Stimulated activated CD4-positive, alpha-beta T cell treated with anti-CD3 and anti-CD28 coated beads, Interleukin-4, amount 100 ng/mL, for 24 hours (primary cell): ENCODE results near the gene CFAP410.
"Not testable (repeated sequence)": the region's sequence is repeated elsewhere in the genome, so short reads cannot be mapped to it uniquely, and the experiment has no call there.

Experiments
- DNase-seq: peaks from one replicate; pipeline ENCODE4 v3.0.0-alpha.2; 2020

Gene CFAP410

DNA sequence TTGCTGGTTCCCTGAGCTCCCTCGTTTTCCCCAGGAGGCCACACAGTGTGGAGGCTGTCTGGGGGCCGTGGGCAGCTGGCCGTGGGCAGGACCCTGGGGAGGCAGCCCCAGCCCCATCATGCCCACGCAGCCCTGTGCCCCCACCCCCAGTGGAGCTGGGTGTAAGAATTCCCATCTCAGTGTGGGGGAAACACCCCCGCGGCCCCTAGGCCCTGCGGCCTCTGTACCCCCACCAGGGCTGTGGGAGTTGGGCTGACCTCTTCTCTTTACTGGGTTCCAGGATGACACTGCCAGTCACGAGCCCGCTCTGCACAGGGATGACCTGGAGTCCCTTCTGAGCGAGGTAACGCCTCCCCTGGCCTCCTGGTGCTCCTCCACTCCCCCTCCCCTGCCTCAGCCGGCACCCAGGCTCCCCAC is 43.1 kb downstream of the CFAP410 start:
- no peak for DNase-seq

DNA sequence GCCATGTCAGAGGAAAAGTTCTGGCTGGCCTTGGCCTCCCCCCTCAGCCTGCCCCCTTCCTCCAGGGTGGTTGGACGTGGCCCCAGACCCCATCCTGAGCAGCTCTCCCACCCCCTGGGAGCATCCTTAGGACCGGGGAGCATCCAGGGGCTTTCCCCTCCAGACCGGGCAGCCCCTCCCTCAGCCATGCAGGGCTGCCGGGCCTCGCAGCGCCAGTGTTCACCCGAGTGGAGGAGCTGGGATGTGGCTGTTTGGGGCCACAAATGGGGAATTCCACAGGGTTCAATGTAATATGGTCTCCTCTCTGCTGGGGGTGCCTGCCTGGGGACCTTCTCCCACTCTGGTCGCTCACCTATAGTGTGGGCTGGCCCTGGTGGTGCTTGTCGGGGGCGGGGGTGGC is 43.5 kb downstream of the CFAP410 start:
- DNase-seq: no peak

DNA sequence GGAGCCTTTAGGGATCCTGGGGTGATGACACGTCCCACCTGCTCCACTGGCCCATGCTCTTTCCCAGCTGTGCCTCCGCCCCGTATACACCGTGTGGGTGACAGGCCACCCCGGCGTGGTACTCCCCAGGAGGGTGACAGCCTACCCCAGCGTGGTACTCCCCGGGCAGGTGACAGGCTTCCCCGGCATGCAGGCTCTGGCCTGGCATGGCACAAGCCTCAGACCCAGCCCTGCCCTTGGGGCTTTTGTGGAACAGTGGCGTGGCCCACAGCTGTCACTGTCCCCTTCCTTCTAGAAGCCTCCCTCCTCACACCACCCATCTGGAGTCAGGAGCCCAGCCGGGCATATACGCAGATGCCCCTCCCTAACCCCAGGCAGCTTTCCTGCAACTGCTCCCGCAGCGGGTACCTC is 44.0 kb downstream of the CFAP410 start:
- no peak for DNase-seq

DNA sequence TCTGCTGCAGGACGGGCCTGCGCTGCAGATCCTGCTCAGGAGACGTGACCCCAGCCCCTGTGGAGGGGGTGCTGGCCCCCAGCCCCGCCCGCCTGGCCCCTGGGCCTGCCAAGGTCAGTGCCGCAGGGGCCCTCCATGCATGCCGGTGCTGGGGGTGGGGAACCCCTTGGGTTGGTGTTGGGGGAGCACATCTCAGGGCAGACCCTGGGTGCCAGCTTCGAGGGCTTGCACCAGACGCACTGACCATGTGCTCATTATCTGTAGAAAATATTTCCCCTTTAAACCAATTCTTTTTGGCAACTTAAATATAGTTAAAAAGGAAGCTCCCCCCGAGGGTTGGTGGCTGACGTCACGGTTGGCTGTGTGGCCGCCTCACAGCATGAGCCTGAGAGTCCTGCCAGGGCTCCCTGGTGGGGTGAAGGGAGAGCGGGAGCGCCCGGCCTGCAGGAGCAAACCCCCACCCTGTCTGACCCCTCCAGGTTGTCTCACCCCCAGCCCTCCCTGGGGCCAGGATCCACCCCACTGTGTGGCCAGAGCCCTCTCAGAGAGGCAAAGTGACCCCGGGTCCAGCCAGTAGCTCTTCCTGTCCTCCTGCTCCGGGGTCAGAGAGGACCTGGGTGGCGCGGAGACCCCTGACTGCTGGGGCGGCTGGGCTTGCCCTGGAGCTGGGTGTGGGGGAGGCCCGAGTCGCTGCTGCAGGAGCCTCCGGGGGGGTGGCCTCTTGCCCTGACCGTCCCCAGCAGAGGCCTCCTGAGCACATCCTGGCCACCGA is 44.6 kb downstream of the CFAP410 start:
- no peak for DNase-seq

DNA sequence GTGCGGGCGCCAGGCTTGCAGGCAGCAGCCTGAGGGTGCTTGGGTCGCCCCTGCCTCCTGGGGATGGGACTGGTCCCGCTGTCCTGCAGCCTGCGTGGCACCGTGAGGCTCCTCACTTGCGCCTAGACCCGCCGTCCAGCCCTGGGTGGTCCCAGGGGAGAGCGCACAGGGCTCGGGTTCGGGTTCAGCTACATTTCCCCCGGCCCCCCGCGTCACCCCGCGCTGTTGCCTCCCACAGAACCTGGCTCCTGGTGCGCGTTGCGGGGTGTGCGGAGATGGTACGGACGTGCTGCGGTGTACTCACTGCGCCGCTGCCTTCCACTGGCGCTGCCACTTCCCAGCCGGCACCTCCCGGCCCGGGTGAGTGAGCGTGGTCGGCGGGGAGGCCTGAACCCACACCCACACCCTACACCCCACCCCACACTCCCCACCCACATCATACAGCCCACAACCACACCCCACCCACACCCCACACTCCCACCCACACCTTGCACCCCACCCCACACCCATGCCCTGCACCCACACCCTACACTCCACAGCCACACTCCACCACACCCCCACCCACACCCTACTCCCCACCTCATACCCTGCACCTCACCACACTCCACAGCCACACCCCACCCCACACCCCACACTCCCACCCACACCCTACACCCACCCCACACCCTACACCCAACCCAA is 45.5 kb downstream of the CFAP410 start:
- no peak for DNase-seq

DNA sequence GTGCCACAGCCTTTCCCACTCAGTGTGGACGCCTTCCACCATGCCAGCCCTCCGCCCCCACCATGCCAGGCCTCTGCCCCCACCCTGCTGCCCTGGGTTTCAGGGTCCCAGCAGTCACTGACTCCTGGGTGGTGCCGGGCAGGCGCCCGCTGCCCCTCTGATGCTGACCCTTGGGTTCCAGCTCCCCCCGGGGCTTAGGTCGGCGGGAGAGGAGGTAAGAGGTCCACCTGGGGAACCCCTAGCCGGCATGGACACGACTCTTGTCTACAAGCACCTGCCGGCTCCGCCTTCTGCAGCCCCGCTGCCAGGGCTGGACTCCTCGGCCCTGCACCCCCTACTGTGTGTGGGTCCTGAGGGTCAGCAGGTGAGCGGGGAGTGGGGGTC is 46.4 kb downstream of the CFAP410 start:
- DNase-seq: no peak

DNA sequence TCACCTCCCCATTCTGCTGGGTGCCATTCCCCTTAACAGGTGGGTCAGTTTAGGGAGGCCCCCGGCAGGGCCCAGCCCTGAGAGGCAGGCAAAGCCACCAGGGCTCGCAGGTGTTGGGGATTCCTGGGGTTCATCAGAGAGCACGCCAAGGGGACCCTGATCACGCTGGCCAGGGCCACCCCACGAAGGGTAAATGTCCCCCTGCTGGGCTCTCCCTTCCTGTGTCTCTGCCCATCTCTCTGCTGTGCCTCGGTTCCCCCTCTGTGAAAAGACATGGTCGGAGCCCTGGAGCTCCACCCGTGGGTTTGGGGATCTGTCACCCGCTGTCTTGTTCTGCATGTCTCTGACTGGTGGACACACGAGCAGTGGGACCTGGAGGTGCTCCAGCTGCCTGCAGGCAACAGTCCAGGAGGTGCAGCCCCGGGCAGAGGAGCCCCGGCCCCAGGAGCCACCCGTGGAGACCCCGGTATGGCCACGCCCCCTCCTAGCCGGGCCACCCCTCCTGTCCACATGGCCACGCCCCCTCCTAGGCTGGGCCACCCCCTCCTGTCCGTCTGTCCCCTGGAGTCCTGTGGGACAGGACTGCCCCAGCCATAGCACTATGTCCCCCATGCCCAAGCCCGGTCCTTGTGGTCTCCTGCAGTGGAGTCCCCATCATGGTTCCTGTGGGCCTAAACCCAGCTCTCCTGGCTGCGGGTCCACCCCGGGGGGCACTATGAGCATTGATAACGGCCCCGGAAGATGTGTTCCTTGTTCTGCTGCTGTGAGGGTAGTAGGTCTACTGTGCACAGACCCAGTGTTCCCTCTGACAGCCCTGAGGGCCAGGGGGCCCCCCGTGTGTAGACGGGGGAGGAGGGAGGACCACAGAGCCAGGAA is 47.0 kb downstream of the CFAP410 start:
- DNase-seq: no peak

DNA sequence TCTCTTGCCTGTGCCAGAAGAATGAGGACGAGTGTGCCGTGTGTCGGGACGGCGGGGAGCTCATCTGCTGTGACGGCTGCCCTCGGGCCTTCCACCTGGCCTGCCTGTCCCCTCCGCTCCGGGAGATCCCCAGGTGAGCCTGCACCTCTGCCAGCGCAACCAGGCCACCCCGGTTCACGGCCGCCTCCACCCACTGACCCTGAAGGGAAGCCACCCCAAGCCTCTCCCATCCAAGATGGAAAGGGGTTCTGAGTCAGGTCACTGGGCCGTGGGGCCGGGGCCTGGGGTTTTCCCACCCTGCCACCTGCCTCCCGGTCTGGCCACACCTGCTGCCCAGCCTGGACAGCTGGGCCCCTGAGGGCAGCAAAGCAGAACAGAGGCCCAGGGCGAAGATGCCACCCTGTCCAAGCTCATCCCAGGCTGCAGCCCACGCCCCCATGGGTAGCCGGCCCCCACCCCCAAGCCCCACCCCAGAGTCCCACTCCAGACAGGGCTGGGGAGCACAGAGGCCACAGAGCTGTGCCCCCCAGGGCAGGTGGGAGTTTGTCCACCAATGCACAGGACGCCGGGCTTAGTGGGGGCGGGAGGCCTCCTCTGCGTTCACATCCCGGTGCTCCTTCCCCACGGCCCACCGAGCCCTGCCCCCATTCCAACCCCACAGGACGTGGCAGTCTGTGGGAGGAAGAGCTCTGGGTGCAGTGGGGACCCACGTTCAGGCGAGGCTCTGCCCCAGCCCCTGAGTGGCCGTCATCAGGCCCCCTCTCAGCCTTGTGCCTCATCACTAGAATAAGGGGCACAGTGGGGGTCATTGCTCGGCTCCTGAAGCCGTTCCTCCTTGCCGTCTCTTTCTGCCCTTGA is 47.9 kb downstream of the CFAP410 start:
- no peak for DNase-seq

DNA sequence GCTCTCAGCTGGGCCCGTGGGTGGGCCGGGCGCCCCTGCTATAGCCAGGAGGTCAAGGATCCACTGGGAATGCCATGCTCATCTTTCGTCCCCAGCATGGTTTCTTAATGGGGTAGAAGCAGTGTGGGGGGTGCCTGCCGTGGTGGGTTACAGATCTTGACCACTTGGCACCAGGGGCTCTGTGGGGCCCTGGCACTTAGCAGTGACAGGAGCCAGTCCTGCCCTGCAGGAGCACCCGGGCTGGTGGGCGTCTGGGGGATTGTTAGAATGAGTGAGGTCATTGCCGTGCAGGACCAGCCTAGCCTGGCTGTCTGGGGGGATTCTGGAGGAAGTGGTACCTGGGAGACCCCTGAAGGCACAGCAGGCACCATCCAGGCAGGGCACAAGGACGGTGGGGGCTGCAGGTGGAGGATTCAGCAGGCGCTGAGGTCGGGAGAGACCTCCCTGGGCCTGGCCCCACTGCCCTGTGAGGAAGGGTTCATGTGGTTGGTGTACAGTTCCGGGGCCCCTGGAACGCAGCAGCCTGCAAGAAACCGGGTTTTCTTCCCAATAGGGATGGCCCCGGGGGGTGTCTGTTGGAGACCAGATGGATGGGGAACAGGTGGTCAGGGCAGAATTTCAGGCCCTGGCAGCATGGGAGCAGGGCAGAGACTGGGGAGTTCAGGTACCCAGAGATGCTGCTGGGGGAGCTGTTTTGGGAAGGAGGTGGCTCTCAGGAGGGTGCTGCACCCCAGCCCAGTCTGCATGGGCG is 48.7 kb downstream of the CFAP410 start:
- DNase-seq: no peak

DNA sequence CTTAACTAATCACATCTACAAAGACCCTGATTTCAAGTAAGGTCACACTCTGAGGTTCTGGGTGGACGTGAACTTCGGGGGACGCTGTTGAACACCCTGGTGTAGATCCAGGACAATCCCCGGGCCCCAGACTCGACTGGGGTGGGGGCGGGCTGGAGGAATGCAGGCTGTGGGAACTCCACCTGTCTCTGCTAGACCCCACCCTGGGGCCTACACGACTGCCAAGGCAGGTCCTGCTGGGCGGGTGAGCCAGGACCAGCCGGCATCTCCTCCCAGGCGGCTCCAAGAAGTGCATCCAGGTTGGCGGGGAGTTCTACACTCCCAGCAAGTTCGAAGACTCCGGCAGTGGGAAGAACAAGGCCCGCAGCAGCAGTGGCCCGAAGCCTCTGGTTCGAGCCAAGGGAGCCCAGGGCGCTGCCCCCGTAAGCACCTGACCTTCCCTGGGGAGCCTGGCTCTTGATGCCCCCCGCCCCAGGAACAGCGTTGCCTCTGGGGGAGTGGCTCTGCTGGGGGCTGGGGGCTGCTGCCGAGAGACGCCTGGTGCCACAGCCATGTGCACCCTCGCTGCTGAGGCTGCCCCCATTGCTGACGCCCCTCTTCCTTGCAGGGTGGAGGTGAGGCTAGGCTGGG is 49.7 kb downstream of the CFAP410 start:
- no peak for DNase-seq

DNA sequence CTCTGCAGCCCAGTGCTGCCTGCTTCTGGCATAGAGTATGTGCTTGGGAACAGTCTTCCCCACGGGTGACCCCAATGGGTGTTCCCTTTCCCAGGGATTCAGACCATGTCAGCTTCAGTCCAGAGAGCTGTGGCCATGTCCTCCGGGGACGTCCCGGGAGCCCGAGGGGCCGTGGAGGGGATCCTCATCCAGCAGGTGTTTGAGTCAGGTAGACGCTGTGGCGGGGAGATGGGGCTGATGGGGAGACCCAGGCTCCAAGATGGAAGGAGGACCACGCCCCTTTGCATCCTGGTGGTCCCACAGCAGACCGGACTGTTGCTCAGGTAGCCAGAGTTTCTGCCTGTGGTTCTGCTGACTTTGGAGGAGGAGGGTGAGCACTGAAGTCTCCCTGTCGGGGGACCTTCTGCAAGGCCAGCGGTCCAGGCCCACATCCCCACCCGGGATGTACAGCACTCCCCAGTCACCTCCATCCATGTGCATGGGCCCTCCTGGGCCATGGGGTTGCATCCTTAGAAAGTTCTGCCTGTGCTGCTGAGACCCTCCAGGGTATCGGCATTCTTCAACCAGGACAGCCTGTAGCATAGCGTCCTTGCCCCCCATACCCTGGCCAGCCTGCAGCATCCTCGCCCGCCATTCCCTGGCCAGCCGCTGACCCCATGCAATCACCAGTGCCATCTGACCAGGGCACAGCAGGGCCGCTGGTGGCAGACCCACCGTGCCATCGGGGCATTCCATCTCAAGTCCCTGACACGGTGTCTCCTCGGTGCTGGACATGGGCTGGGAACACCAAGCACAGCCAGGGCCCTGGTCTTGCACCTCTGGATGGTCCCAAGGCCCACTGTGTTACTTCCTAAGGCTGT is 50.7 kb downstream of the CFAP410 start:
- no peak for DNase-seq

DNA sequence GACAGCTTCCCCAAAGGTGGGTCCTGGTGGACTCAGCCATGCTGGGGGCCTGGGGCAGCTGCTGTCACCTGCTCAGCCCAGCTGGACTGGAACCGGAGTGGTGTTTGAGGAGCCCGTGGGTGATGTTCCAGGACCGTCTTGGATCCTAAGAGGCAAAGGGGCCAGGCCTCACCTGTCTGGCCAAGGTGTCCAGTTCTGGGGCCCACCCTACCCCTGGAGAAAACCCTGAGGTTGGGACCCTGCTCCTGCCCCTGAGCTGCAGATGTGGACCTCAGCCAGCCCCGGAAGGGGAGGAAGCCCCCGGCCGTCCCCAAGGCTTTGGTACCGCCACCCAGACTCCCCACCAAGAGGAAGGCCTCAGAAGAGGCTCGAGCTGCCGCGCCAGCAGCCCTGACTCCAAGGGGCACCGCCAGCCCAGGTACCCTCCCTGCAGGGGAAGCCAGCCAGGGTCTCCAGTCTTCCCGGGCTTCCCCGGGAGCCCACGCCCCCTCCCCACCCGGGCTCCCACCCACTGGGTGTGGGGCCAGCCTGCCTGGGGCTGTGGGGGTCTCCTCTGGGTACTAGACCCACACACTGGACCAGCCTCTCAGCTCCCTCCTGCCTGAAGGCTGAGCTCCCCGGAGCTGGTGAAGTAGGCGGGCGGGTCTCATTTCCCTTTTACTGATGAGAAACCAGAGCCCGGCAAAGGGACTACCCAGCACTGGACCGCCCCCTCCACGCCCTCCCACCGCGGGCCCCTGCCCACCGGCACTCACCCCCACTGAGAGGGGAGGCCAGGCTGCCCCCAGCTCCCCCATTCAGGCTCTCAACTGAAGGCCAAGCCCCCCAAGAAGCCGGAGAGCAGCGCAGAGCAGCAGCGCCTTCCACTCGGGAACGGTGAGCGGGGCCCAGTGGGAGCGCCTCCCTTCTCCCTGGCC is 52.2 kb downstream of the CFAP410 start:
- DNase-seq: no peak

DNA sequence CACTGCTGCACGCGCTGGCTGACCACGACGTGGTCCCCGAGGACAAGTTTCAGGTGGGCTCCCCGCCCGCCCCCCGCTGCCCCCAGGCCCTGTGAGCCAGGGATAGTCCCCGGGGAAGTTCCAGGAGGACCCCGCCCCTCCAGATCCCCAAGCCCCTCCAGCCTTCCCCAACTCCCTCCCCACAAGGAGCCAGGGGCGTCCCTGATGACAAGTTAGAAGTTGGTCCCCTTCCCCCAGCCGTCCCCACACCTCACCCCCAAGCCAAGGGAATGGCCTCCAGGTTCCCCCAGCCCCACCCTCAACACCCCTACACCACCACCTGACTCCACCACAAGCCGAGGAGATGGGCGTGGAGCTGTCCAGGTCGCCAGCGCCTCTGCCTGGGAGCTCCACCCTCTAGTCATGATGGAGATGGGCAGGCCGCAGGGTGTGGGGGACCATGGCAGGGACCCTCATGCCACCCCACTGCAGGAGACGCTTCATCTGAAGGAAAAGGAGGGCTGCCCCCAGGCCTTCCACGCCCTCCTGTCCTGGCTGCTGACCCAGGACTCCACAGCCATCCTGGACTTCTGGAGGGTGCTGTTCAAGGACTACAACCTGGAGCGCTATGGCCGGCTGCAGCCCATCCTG is 53.0 kb downstream of the CFAP410 start:
- DNase-seq: no peak

DNA sequence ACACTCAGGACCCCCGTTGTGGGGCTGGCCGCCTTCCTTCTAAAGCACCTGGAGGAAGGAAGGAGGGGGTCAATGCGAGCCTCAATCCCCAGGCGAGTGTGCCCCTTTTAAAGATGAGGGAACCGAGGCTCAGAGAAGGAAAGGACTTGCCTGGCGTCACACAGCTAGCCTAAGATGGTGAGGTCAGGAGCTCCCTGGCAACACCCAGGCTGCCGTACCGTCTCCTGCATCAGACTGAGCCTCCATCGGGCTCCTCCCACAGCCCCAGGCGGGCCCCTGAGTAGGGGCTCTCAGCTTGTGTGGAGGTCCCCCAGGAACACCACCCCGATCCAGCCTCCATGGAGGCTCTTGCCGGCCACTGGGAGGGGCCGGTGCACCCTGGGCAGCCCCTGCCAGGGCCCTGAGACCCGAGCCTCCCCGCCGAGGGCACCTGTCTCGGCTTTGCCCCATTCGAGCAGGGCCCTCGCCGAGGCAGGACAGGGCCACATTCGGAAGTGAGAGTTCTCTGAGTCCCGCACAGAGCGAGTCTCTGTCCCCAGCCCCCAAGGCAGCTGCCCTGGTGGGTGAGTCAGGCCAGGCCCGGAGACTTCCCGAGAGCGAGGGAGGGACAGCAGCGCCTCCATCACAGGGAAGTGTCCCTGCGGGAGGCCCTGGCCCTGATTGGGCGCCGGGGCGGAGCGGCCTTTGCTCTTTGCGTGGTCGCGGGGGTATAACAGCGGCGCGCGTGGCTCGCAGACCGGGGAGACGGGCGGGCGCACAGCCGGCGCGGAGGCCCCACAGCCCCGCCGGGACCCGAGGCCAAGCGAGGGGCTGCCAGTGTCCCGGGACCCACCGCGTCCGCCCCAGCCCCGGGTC is 53.8 kb downstream of the CFAP410 start, which contains the start of gene AIRE:
Gene AIRE (plus strand): TSS at position 739 of the 855 bp plus-strand sequence. CDS start 131 bp downstream, outside the sequence.
- DNase-seq: no peak

DNA sequence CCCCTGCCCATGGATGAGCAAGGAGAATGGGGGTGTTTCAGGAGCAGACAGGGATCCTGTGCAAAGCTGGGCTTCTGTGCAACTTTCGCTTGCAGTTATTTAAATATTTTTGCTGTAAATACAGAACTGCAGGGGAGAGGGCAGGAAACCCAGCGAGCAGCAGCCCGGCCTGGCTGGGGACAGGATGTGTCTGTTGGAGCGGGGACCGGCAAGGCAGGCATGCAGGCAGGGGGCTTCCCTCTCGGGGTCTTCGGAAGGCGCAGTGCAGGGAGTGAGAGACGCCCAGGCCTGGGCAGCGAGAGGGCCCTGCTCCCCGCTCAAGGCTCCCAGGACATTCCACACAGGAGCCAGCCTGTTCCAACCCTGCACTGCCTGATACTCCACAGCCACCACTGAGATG is 55.2 kb downstream of the CFAP410 start:
- DNase-seq: no peak

DNA sequence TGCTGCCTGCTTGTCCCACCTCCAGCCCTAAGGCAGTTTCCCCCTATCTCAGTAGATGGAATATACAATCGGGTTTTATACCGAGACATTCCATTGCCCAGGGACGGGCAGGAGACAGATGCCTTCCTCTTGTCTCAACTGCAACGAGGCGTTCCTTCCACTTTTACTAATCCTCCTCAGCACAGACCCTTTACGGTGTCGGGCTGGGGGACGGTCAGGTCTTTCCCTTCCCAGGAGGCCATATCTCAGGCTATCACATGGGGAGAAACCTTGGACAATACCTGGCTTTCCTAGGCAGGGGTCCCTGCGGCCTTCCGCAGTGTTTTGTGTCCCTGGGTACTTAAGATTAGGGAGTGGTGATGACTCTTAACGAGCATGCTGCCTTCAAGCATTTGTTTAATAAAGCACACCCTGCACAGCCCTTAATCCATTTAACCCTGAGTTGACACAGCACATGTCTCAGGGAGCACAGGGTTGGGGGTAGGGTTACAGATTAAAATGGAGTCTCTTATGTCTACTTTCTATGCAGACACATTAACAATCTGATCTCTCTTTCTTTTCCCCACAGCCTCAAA is 55.9 kb downstream of the CFAP410 start:
- DNase-seq: not testable (repeated sequence)

DNA sequence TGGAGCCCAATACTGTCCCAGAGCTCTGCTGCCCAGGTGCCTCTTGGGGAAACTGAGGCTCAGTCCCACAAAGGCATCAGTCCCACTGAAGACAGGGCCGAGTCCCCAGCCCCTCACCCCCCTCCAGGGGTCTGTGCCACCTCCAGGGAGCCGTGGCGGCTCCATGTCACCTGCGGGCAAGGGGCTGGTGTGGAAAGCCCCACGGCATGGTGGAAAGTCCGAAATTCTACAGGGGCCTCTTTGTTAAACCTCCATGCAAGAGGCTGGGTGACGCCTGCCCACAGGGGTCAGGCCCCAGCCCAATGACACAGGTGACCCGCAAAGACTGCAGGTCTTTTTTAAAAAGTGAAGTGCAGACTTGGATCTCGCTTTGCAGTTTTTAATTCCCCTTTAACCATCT is 56.8 kb downstream of the CFAP410 start:
- DNase-seq: no peak
